Trophoblast cell (in vitro differentiated cells and primary cell): ENCODE measurements around the gene LGALS9.

ENCODE experiments used
- DNase-seq, 2 donors: peaks; one replicate each; pipeline ENCODE4 v3.0.0-alpha.2; 2016
- H2AFZ ChIP-seq: 2 replicates; pipeline ENCODE4 v1.6.1; 2013; ENCODE audit warnings: low read length, moderate library complexity, mild to moderate bottlenecking; ENCODE audit not compliant: insufficient read depth, poor library complexity
- H2AK5ac ChIP-seq: 2 replicates; pipeline ENCODE4 v1.6.1; 2013; ENCODE audit warnings: mild to moderate bottlenecking, low read length
- H2BK120ac ChIP-seq: 2 replicates; pipeline ENCODE4 v1.6.1; 2013; ENCODE audit warnings: low read length, mild to moderate bottlenecking, moderate library complexity; ENCODE audit not compliant: insufficient read depth, poor library complexity
- H2BK12ac ChIP-seq: 2 replicates; pipeline ENCODE4 v1.6.1; 2013; ENCODE audit warnings: mild to moderate bottlenecking, low read length, moderate library complexity
- H2BK5ac ChIP-seq: 2 replicates; pipeline ENCODE4 v1.6.1; 2013; ENCODE audit warnings: low read length, low read depth, moderate library complexity, mild to moderate bottlenecking; ENCODE audit not compliant: poor library complexity
- H3K14ac ChIP-seq: 2 replicates; pipeline ENCODE4 v1.6.1; 2013; ENCODE audit warnings: mild to moderate bottlenecking, low read length
- H3K18ac ChIP-seq: 2 replicates; pipeline ENCODE4 v1.6.1; 2013; ENCODE audit warnings: mild to moderate bottlenecking, low read length
- H3K23ac ChIP-seq: 2 replicates; pipeline ENCODE4 v1.6.1; 2013; ENCODE audit warnings: low read length
- H3K27ac ChIP-seq: 2 replicates; pipeline ENCODE4 v1.5.1; 2013; ENCODE audit warnings: low read depth, mild to moderate bottlenecking, inconsistent platforms, low read length, moderate library complexity
- H3K27me3 ChIP-seq: 2 replicates; pipeline ENCODE4 v1.6.1; 2013; ENCODE audit warnings: inconsistent platforms, mild to moderate bottlenecking, low read length, moderate library complexity; ENCODE audit not compliant: insufficient read depth
- H3K36me3 ChIP-seq, 2 experiments: 1 replicate in 1 of 2; 2 replicates in 1 of 2; pipeline ENCODE4 v1.6.1; 2013; ENCODE audit warnings: low read length in 2 of 2, mild to moderate bottlenecking in 2 of 2, moderate library complexity in 1 of 2; ENCODE audit not compliant: insufficient read depth in 2 of 2, control insufficient read depth in 1 of 2
- H3K4ac ChIP-seq: 2 replicates; pipeline ENCODE4 v1.6.1; 2013; ENCODE audit warnings: low read depth, mild to moderate bottlenecking, low read length, moderate library complexity
- H3K4me1 ChIP-seq, 2 experiments: 1 replicate in 1 of 2; 2 replicates in 1 of 2; pipeline ENCODE4 v1.6.1; 2013; ENCODE audit warnings: low read length in 2 of 2, mild to moderate bottlenecking in 2 of 2, moderate library complexity in 1 of 2; ENCODE audit not compliant: insufficient read depth in 2 of 2, control insufficient read depth in 1 of 2
- H3K4me2 ChIP-seq: 2 replicates; pipeline ENCODE4 v1.6.1; 2013; ENCODE audit warnings: inconsistent platforms, mild to moderate bottlenecking, low read length, moderate library complexity
- H3K4me3 ChIP-seq: 2 replicates; pipeline ENCODE4 v1.5.1; 2013; ENCODE audit warnings: mild to moderate bottlenecking, low read depth, low read length, inconsistent platforms
- H3K79me1 ChIP-seq: one replicate; pipeline ENCODE4 v1.6.1; 2013; ENCODE audit warnings: low read length
- H3K79me2 ChIP-seq: 2 replicates; pipeline ENCODE4 v1.6.1; 2013; ENCODE audit warnings: low read length, mild to moderate bottlenecking; ENCODE audit not compliant: control insufficient read depth, insufficient read depth, poor library complexity
- H3K9ac ChIP-seq: 2 replicates; pipeline ENCODE4 v1.6.1; 2013; ENCODE audit warnings: mild to moderate bottlenecking, low read length
- H3K9me3 ChIP-seq: 2 replicates; pipeline ENCODE4 v1.6.1; 2013; ENCODE audit warnings: low read depth, mild to moderate bottlenecking, control low read depth, inconsistent platforms, low read length; ENCODE audit not compliant: insufficient read depth
- H4K12ac ChIP-seq: 2 replicates; pipeline ENCODE4 v1.6.1; 2013; ENCODE audit warnings: low read depth, mild to moderate bottlenecking, low read length, moderate library complexity
- H4K8ac ChIP-seq: 2 replicates; pipeline ENCODE4 v1.6.1; 2013; ENCODE audit warnings: low read depth, mild to moderate bottlenecking, low read length, moderate library complexity
- H4K91ac ChIP-seq: one replicate; pipeline ENCODE4 v1.6.1; 2013; ENCODE audit warnings: low read depth, mild to moderate bottlenecking, low read length, moderate library complexity
- WGBS: extraction: QIAGEN DNeasy Blood & Tissue Kit; methylation state at CpG from one replicate; pipeline ENCODE4 v1.1.7; 2013; ENCODE audit warnings: missing lambda C conversion rate; ENCODE audit not compliant: insufficient read length, insufficient coverage; ENCODE audit errors: extremely low coverage; 5-methylcytosine and 5-hydroxymethylcytosine counted together

The LGALS9 gene

GRCh38 chr17:27593232-27593856, 37.6 kb upstream of the LGALS9 start:
- no peak overlapping the region for H2BK120ac ChIP-seq
- no peaks in the 10 kb centered on the region for H3K27me3 ChIP-seq
- WGBS: no CpG with 5 or more reads among the region's 9 CpGs

GRCh38 chr17:27593857-27594255, 37.1 kb upstream of the LGALS9 start:
- no peak overlapping the region for H3K9ac ChIP-seq
- H3K14ac ChIP-seq: no peak overlapping the region
- H2AFZ ChIP-seq: no peak overlapping the region
- no peak overlapping the region for H4K8ac ChIP-seq
- no peaks in the 10 kb centered on the region for H3K9me3 ChIP-seq
- no peak overlapping the region for H2BK5ac ChIP-seq
- no peak overlapping the region for H4K12ac ChIP-seq
- no peak overlapping the region for H3K4me2 ChIP-seq
- no CpG with 5 or more reads among the region's 3 CpGs for WGBS
- no peak overlapping the region for H2BK120ac ChIP-seq
- H3K4me3 ChIP-seq: no peak overlapping the region
- no peak overlapping the region for H2BK12ac ChIP-seq
- no peak overlapping the region for H2AK5ac ChIP-seq
- no peaks in the 10 kb centered on the region for H3K27me3 ChIP-seq
- H3K18ac ChIP-seq: no peak overlapping the region
- H3K4me1 ChIP-seq: no peaks in the 10 kb centered on the region
- H3K79me2 ChIP-seq: no peaks in the 10 kb centered on the region
- no peak overlapping the region for H3K4ac ChIP-seq
- no peak overlapping the region for H3K23ac ChIP-seq
- peaks cover 36 to 41% of the 10 kb centered on the region in 2 experiments for H3K36me3 ChIP-seq
- DNase-seq: no peak
- H3K27ac ChIP-seq: no peak overlapping the region
- H4K91ac ChIP-seq: no peak overlapping the region
- no peaks in the 10 kb centered on the region for H3K79me1 ChIP-seq

More at GRCh38 chr17:27593232-27593856, 37.6 kb upstream of the LGALS9 start:
- H2AK5ac ChIP-seq: no peak overlapping the region
- DNase-seq: no peak
- H4K12ac ChIP-seq: no peak overlapping the region
- no peak overlapping the region for H3K27ac ChIP-seq
- H3K23ac ChIP-seq: no peak overlapping the region
- no peak overlapping the region for H3K9ac ChIP-seq
- no peak overlapping the region for H2BK12ac ChIP-seq
- H3K79me1 ChIP-seq: no peaks in the 10 kb centered on the region
- H4K8ac ChIP-seq: no peak overlapping the region
- no peak overlapping the region for H3K4me2 ChIP-seq
- H4K91ac ChIP-seq: no peak overlapping the region
- H3K4ac ChIP-seq: no peak overlapping the region
- no peak overlapping the region for H3K14ac ChIP-seq
- H3K79me2 ChIP-seq: no peaks in the 10 kb centered on the region
- H3K18ac ChIP-seq: no peak overlapping the region
- no peaks in the 10 kb centered on the region for H3K4me1 ChIP-seq
- H3K9me3 ChIP-seq: no peaks in the 10 kb centered on the region
- no peak overlapping the region for H3K4me3 ChIP-seq
- H3K36me3 ChIP-seq: peaks cover 39 to 41% of the 10 kb centered on the region in 2 experiments
- H2AFZ ChIP-seq: no peak overlapping the region
- no peak overlapping the region for H2BK5ac ChIP-seq

DNA sequence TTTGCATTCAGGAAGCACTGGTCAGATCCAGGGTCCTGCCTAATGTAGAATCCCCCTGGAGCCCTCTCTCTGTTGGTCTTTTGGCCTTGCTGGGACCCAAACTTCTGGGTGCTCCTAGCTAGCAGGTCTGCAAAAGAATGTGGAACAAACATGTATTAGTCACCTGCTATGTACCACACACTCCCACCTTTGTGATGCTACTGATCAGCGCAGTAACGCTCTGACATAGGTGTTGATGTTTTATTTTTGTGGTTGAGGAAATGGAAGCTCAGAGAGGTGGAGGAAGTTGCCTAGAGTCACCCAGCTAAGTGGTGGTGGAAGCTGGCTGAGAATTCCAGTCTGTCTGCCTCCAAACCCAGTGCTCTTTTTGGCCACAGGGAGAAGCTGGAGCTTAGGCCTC, 35.8 kb upstream of the LGALS9 start:
- no peak overlapping the region for H2BK5ac ChIP-seq
- H3K27me3 ChIP-seq: no peaks in the 10 kb centered on the region
- DNase-seq: no peak
- no peak overlapping the region for H3K14ac ChIP-seq
- H2AK5ac ChIP-seq: no peak overlapping the region
- H4K12ac ChIP-seq: no peak overlapping the region
- H3K4me1 ChIP-seq: no peaks in the 10 kb centered on the region
- no peak overlapping the region for H3K27ac ChIP-seq
- H4K8ac ChIP-seq: no peak overlapping the region
- H3K4me2 ChIP-seq: no peak overlapping the region
- no peaks in the 10 kb centered on the region for H3K9me3 ChIP-seq
- H3K18ac ChIP-seq: no peak overlapping the region
- H2AFZ ChIP-seq: no peak overlapping the region
- H3K4me3 ChIP-seq: no peak overlapping the region
- no peaks in the 10 kb centered on the region for H3K79me1 ChIP-seq
- no peak overlapping the region for H3K9ac ChIP-seq
- no peak overlapping the region for H2BK120ac ChIP-seq
- H3K79me2 ChIP-seq: no peaks in the 10 kb centered on the region
- no peak overlapping the region for H3K23ac ChIP-seq
- H4K91ac ChIP-seq: no peak overlapping the region
- H2BK12ac ChIP-seq: no peak overlapping the region
- H3K36me3 ChIP-seq: peaks cover 37 to 41% of the 10 kb centered on the region in 2 experiments
- no peak overlapping the region for H3K4ac ChIP-seq
- no CpG with 5 or more reads among the region's 2 CpGs for WGBS

GRCh38 chr17:27596096-27596495, 34.9 kb upstream of the LGALS9 start:
- Histone ChIP-seq H3K27me3 (no peaks in the 10 kb centered on the region), H4K91ac (no peak overlapping the region), H3K4ac (no peak overlapping the region), H3K79me2 (no peaks in the 10 kb centered on the region), H3K9ac (no peak overlapping the region), H3K4me1 (no peaks in the 10 kb centered on the region), H3K9me3 (no peaks in the 10 kb centered on the region), H3K27ac (no peak overlapping the region), H4K8ac (no peak overlapping the region), H3K4me2 (no peak overlapping the region), H2AK5ac (no peak overlapping the region), H2BK120ac (no peak overlapping the region), H2BK12ac (no peak overlapping the region), H4K12ac (no peak overlapping the region), H3K79me1 (no peaks in the 10 kb centered on the region), H3K18ac (no peak overlapping the region), H3K23ac (no peak overlapping the region), H2BK5ac (no peak overlapping the region), H3K14ac (no peak overlapping the region), H2AFZ (no peak overlapping the region), H3K36me3 (peaks cover 39% of the 10 kb centered on the region in 2 experiments), H3K4me3 (no peak overlapping the region)
- DNase-seq: no peak
- WGBS: no CpG with 5 or more reads among the region's 4 CpGs
